Progenitor cell of endocrine pancreas (in vitro differentiated cells): Measurements from ENCODE around the gene APOO. TPM values are rescaled to one million over a fixed set of nuclear protein-coding genes. Genes with fewer than 3 reads are reported as not detected.

ENCODE experiments used
- DNase-seq: peaks from one replicate; pipeline ENCODE4 v3.0.0; 2021; ENCODE audit warnings: low spot score; ENCODE audit not compliant: unreplicated experiment
- H3K27ac Mint-ChIP-seq: 2 replicates; pipeline ENCODE4 v1.8.0; 2021; ENCODE audit warnings: mild to moderate bottlenecking, moderate library complexity, mixed read lengths
- H3K27me3 Mint-ChIP-seq: 2 replicates; pipeline ENCODE4 v1.8.0; 2021; ENCODE audit warnings: mixed read lengths
- H3K36me3 Mint-ChIP-seq: 2 replicates; pipeline ENCODE4 v1.8.0; 2022; ENCODE audit warnings: mixed read lengths; ENCODE audit not compliant: insufficient read depth
- H3K4me1 Mint-ChIP-seq: 2 replicates; pipeline ENCODE4 v1.8.0; 2021; ENCODE audit warnings: low read depth, mixed read lengths
- H3K4me3 Mint-ChIP-seq: 2 replicates; pipeline ENCODE4 v1.8.0; 2021; ENCODE audit warnings: low read depth, mild to moderate bottlenecking, moderate library complexity, mixed read lengths
- H3K9me3 Mint-ChIP-seq: 2 replicates; pipeline ENCODE4 v1.8.0; 2021; ENCODE audit warnings: low read depth, mixed read lengths
- total RNA-seq: library from RNA; stranded (reverse); gene quantifications from 2 replicates; pipeline ENCODE4 v1.2.1, GENCODE V29; 2021
- TF ChIP-seq, protein P1 (sequence below): fragments of 200-600 bp; sonication (generic); IDR thresholded peaks from one replicate; pipeline ENCODE4 v1.5.0; 2021; ENCODE audit warnings: antibody characterized with exemption, mild to moderate bottlenecking; ENCODE audit not compliant: unreplicated experiment

APOO gene
- total RNA-seq, 1 donor from 2014 or later: 75.9 TPM

DNA sequence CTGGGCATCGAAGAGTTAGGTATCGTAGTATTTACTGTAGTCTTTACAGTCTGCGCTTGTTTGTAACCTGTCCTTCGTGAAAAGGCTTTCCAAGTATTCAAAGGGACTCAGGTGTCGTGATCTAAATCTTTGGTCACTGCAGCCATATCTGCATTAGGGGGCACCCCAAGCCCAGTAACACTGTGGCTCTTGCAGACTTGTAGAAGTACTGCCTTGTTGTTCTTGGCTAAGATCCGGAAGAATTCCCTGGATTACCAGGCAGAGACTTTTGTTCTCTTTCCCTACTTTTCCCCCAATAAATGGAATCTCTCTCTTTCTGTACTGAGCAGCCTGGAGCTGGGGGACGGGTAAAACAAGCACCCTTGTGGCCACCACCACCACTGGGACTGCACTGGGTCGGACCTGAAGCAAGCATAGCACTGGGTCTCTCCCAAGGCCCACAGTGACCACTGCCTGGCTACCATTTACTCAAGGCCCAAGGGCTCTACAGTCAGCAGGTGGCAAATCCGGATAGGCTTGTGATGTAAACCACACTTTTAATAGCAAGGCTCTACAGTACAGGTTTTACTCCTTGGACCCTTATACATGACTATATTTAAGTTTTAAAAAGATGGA lies 12.1 kb upstream of the APOO start:
- TF ChIP-seq, protein P1, sequence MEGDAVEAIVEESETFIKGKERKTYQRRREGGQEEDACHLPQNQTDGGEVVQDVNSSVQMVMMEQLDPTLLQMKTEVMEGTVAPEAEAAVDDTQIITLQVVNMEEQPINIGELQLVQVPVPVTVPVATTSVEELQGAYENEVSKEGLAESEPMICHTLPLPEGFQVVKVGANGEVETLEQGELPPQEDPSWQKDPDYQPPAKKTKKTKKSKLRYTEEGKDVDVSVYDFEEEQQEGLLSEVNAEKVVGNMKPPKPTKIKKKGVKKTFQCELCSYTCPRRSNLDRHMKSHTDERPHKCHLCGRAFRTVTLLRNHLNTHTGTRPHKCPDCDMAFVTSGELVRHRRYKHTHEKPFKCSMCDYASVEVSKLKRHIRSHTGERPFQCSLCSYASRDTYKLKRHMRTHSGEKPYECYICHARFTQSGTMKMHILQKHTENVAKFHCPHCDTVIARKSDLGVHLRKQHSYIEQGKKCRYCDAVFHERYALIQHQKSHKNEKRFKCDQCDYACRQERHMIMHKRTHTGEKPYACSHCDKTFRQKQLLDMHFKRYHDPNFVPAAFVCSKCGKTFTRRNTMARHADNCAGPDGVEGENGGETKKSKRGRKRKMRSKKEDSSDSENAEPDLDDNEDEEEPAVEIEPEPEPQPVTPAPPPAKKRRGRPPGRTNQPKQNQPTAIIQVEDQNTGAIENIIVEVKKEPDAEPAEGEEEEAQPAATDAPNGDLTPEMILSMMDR: peak; percentile 25
- H3K4me1 Mint-ChIP-seq: peaks cover 2% of the 10 kb centered on the region
- no peaks in the 10 kb centered on the region for H3K36me3 Mint-ChIP-seq
- no peak overlapping the region for H3K27ac Mint-ChIP-seq
- H3K4me3 Mint-ChIP-seq: no peak overlapping the region
- H3K9me3 Mint-ChIP-seq: peaks cover 5% of the 10 kb centered on the region
- no peaks in the 10 kb centered on the region for H3K27me3 Mint-ChIP-seq
- DNase-seq: no peak

DNA sequence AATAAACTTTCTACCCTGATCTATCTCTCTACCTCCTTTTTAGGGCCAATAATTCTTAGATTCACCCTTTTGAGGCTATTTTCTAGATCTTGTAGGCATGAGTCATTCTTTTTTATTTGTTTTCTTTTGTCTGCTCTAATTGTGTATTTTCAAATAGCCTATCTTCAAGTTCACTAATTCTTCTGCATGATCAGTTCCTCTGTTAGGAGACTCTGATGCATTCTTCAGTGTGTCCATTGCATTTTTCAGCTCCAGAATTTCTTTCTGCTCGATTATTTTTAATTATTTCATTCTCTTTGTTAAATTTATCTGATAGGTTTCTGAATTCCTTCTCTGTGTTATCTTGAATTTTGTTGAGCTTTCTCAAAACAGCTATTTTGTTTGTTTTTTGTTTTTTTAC lies 11.4 kb upstream of the APOO start:
- Mint-ChIP-seq H3K4me1 (peaks cover 2% of the 10 kb centered on the region), H3K9me3 (peaks cover 5% of the 10 kb centered on the region), H3K36me3 (no peaks in the 10 kb centered on the region), H3K27ac (no peak overlapping the region), H3K4me3 (no peak overlapping the region), H3K27me3 (no peaks in the 10 kb centered on the region)
- TF ChIP-seq, protein P1: no peak
- no peak for DNase-seq

DNA sequence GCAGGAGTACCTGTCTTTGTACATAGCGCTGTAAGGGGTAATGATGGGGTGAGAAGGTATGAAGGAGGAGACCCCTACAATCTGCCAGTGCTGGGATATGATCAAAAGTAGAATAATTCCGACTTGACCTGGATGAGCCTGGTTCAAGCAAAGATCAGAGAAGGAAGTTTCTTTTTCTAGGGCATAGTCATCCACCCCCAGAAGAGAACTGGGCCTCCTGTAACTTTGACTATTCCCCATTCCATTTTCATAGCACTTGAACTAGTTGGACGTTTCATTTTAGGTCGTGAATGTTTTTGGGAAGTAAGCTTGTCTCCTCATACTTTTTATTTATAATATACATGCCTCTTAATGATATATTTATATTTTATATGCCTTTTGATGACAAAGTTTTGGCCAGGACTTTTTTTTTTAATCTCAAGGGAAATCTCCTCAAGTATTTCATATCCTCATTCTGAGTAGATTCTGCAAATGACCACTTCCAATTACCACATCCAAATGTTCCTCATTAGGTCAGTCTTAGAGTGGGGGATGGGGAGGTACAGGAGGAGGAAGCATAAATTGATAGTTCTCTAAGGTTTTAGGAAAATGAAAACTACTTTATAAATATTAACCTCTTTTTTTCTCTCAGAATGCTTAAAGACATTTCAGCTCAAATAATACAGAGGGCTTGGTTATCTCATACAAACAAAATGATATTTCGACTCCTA lies 3.5 kb upstream of the APOO start:
- Mint-ChIP-seq H3K36me3 (no peaks in the 10 kb centered on the region), H3K27me3 (no peaks in the 10 kb centered on the region), H3K4me1 (peaks cover 4% of the 10 kb centered on the region), H3K9me3 (no peaks in the 10 kb centered on the region), H3K4me3 (no peak overlapping the region), H3K27ac (no peak overlapping the region)
- TF ChIP-seq, protein P1: no peak
- DNase-seq: no peak

DNA sequence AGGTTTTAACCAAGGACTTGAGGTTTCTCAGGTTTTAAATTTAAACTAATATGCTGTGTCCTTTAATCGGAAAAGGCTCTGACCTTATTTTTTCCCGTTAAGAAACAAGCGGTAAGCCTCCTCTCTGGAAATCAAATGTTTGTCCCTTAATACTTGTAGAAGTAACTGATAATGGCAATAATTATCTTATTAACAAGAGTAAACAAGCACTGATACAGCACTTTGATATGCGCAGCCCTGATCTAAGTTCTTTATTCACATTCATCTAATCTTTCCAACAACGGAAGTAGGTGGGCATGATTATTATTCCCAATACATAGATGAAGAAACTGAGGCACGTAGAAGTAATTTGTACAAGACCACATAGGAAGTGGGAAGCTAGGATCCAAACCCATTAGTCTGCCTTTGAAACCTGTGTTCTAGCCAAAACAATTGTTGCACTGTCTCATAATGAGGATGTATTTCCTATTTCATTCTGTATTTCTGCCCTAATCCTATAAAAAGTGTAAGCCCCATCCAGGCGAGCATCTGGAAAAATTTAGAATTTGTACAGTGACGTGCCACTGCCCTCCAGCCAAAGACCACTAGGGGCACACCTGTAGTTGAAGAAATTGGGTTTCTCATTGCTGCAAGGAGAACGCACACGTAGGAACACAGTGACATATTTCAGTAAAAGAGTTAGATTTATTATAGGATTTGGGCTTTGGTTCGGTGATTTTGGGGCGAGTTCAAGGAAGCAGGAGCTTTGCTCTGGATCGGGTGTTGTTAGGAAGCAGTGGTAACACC lies 674 bp upstream of the APOO start:
- DNase-seq: no peak
- H3K4me3 Mint-ChIP-seq: peak overlapping the region; percentile 88
- H3K27me3 Mint-ChIP-seq: no peaks in the 10 kb centered on the region
- H3K9me3 Mint-ChIP-seq: no peaks in the 10 kb centered on the region
- H3K27ac Mint-ChIP-seq: peak overlapping the region; percentile 86
- H3K4me1 Mint-ChIP-seq: peaks cover 10% of the 10 kb centered on the region
- H3K36me3 Mint-ChIP-seq: peaks cover 2% of the 10 kb centered on the region
- TF ChIP-seq, protein P1: peak; percentile 67

DNA sequence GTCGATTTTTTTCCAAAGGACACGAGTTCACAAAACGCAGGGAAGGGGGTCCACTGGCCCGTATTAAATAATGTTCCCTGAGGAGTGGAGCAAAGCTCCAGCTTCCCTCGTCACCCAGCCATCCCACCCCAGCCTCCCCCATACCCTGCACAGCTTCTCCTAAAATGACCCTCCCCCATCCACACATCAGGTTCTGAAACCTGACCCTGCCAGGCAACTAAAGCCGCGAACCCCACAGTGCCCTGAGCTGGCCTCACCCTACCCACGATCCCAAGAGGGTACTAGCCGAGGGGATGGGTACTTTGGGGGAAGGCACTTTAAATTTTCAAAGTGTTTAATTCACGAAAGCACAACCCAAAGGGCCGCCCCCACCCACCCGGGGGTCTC lies 634 bp downstream of the APOO start:
- TF ChIP-seq, protein P1: no peak
- no peaks in the 10 kb centered on the region for H3K9me3 Mint-ChIP-seq
- DNase-seq: no peak
- peaks cover 10% of the 10 kb centered on the region for H3K4me1 Mint-ChIP-seq
- peak overlapping the region; percentile 86 for H3K27ac Mint-ChIP-seq
- no peaks in the 10 kb centered on the region for H3K27me3 Mint-ChIP-seq
- H3K36me3 Mint-ChIP-seq: peaks cover 2% of the 10 kb centered on the region
- peak overlapping the region; percentile 88 for H3K4me3 Mint-ChIP-seq
